Stimulated activated CD4-positive, alpha-beta T cell treated with anti-CD3 and anti-CD28 coated beads, Interleukin-2, amount 100 ng/mL, for 4 hours (primary cell): ENCODE results near the gene PDE10A.
"Not testable (repeated sequence)": the region's sequence is repeated elsewhere in the genome, so short reads cannot be mapped to it uniquely, and the experiment has no call there.

Experiments used
- DNase-seq: peaks from one replicate; pipeline ENCODE4 v3.0.0-alpha.2; 2020; ENCODE audit warnings: low read depth

Gene PDE10A

DNA sequence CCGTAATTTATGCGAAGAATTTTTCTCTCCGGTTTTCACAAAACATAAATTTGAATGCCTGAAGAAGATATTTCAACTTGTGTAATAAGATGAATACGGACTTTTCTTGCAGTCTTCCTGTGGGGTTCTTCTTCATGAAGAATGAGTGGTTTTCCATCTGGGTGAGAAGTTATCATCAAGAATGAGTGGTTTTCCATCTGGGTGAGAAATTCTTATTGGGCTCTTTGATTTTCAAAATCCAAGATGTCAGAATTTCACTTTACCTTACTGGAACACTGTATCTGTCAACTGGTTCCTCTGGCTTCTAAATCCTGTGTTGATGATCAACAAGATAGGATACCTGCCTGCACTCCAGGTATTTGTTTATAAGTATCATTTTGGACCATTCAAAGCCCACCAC, 193.6 kb downstream of the PDE10A start:
- DNase-seq: no peak

DNA sequence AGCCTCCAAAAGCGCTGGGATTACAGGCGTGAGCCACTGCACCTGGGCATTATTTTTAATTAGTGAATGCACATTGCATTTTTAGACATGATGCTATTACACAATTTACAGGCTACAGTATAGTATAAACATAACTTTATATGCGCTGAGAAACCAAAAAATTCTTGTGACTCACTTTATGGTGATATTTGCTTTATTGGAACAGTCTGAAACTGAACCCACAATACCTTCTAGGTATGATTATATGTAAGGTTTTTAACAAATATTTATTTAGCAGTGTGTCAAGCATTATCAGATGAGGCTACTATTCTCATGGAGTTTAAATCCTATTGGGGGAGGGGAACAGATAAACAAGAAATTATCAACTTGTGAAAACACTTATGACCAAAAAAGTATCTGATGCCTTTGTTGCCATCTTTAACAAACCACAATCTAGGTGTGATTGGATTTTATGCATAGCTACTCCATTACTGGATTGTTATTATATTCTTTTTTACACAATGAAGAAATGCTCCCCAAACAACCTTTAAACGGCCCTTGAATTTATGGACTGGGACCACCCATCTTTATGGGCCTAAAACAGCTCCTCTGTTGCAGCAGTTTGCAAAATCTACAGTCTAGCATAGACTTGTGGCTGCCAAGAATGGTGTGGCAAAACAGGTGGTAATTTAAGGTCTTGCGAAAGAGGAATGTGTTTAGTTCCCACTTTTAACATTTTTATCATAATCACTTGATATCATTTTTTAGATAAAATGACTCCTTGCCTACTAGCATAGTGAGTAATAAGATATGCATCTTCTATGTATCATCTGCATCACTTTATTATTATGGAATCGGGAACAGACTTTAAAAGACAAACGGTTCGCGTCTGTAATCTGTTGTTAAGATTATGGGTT, 194.5 kb downstream of the PDE10A start:
- no peak for DNase-seq

DNA sequence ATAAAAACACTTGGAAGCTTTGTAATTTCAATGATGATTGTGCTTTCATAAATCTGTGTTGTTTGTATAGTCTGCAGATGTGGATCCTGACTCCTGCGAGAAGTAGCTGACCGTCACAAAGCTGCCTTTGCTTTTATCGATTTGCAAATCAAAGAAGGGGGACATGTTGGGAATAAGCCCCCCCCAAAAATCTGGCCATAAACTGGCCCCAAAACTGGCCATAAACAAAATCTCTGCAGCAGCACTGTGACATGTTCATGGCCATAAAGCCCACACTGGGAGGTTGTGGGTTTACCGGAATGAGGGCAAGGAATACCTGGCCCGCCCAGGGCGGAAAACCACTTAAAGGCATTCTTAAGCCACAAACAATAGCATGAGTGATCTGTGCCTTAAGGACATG, 199.5 kb downstream of the PDE10A start:
- not testable (repeated sequence) for DNase-seq

GRCh38 chr6:165459605-165460301, 203.3 kb downstream of the PDE10A start:
- not testable (repeated sequence) for DNase-seq

- no peak for DNase-seq
Measured at GRCh38 chr6:165458134-165458533, 204.9 kb downstream of the PDE10A start.

DNA sequence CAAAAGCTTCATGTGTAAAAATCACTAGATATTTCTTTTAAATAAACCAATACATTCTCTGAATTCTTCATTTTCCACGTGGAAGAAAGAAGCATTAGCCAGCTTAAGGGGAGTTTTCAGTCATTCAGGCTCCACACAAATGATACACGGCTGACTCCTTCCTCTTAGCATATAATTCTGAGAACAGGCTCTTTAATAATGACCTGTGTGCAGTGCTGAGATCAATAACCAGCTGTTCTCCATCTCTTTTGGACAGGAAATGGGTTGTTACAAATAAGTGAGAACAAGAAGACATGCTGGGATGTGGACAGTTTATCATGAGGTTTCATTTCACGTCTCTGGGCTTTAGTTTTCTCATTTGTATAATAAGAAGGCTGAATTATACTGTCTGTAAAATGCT, 206.8 kb downstream of the PDE10A start:
- DNase-seq: no peak

DNA sequence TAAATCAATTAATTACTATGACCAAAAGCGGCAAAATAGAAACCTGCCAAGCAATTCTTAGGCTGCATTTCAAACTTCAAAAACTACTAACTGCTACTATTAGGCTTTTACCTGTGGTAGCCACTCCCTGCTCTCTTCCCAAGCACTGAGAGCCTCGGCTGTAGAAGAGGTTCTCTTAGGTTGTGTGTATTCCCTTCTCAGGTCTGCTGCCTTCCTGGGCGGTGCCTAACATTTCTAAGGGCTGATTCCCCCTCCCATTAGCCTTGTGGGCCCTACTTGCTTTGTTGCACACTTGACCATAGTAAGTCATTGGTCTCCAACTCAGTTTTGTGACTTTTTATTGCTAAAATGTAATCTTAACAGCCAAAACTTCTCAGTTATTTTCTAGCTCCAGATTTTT, 207.6 kb downstream of the PDE10A start:
- no peak for DNase-seq

GRCh38 chr6:165453395-165453794, 209.6 kb downstream of the PDE10A start:
- DNase-seq: no peak

- DNase-seq: no peak
Measured at GRCh38 chr6:165451838-165452237, 211.2 kb downstream of the PDE10A start.

GRCh38 chr6:165448210-165448609, 214.8 kb downstream of the PDE10A start:
- DNase-seq: no peak

GRCh38 chr6:165447141-165447540, 215.9 kb downstream of the PDE10A start:
- no peak for DNase-seq

- DNase-seq: no peak
Measured at GRCh38 chr6:165446331-165446730, 216.7 kb downstream of the PDE10A start.

GRCh38 chr6:165443462-165443861, 219.6 kb downstream of the PDE10A start:
- DNase-seq: no peak

- DNase-seq: no peak
Measured at GRCh38 chr6:165441181-165441580, 221.9 kb downstream of the PDE10A start.

DNA sequence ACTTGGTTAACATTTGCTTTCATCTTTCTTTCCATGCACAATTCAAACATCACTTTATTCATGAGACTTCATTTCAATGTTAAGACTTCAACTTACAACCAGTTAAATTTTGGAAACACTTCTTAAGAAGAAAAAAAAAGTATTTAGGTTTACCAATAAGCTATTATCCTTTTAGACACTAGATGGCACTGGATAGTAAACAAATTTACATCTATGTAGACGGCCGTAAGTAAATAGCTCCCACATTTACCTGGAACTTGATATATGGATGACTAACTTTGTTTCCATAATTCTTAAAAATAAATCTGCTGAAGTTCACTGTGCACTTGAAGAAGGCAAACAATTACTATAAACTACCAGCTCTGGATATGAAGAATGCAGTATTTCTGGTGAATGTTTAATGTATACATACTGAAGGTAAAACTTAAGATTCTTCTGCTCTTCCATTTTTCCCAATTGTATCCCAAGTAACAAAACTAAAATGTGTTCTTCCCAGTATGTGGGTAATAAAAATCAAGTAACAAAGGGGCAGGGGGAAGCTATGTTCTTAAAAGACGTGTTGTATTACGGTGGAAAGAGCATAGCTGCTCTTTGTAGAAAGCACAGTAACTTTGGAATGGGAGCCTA, 223.0 kb downstream of the PDE10A start:
- no peak for DNase-seq

- DNase-seq: no peak
Measured at GRCh38 chr6:165426892-165427291, 236.1 kb downstream of the PDE10A start.

DNA sequence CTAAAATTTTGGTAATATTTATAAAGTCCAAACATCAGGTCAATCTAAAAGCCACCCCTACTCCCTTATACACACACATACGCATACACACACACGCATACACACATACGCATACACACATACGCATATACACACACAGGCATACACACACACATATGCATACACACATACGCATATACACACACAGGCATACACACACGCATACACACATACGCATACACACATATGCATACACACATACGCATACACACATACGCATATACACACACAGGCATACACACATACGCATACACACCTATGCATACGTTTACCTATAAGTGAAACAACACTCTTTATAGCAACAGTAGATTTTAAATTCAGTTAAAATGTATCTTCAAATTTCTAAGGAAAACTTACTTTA, 240.8 kb downstream of the PDE10A start:
- no peak for DNase-seq

- DNase-seq: no peak
Measured at GRCh38 chr6:165417278-165417865, 245.7 kb downstream of the PDE10A start.

GRCh38 chr6:165404697-165405096, 258.3 kb downstream of the PDE10A start:
- no peak for DNase-seq

- DNase-seq: no peak
Measured at GRCh38 chr6:165404296-165404695, 258.7 kb downstream of the PDE10A start.

GRCh38 chr6:165403006-165403595, 259.9 kb downstream of the PDE10A start:
- no peak for DNase-seq

DNA sequence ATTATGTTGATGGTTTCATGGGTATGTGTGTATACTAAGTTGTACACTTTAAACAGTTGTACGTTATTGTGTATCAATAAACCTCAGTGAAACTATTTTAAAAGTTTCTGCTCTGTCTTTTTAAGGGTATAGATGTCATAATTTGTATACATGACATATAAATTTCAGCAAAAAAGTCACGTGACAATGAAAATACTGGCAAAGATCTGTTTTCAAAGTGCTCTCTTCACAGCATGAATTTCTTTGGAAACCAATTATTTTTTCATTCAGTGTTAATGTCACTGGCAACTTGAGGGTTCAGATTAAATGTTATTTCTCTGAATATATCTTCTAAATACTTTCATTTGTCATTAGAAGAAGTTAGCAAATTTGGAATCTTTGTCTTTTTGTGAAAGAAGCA, 261.9 kb downstream of the PDE10A start:
- no peak for DNase-seq
